GM12878 (cell line): Measurements from ENCODE around the gene RABL6. TPM values are rescaled to one million over a fixed set of nuclear protein-coding genes. Genes with fewer than 3 reads are reported as not detected.

Experiments
- ATAC-seq: fragments of 200-7000 bp; cut with Tn5 transposase; 3 replicates; pipeline ENCODE4 v1.9.1; 2020; ENCODE audit warnings: mild to moderate bottlenecking, moderate library complexity
- BruUV-seq: library from RNA; stranded (reverse); fragments of 400-500 nt; replicated peaks from 2 replicates; lab custom pipeline; 2021; lab: Mats Ljungman, UMichigan
- CTCF ChIA-PET: fragments of 300-600 bp; sonication (Branson Sonifier 250); formaldehyde crosslinking; extraction: SDS; loops from one replicate; lab custom pipeline; 2021; ENCODE audit warnings: inconsistent platforms; lab: Yijun Ruan, JAX
- POLR2A ChIA-PET: fragments of 350-600 bp; formaldehyde crosslinking; extraction: SDS; loops from one replicate; lab custom pipeline; 2021; ENCODE audit warnings: inconsistent platforms; lab: Charles Lee
- RAD21 ChIA-PET: fragments of 300-600 bp; sonication (Branson Sonifier 250); formaldehyde crosslinking; loops from one replicate; lab custom pipeline; 2023; ENCODE audit warnings: antibody characterized with exemption; ENCODE audit not compliant: unreplicated experiment; lab: Charles Lee
- SMC1A ChIA-PET: fragments of 300-600 bp; sonication (Branson Sonifier 250); formaldehyde crosslinking; loops from one replicate; lab custom pipeline; 2023; ENCODE audit not compliant: unreplicated experiment, uncharacterized antibody; lab: Charles Lee
- DNase-seq: peaks from one replicate; pipeline ENCODE4 v3.0.0-alpha.2; 2011; ENCODE audit warnings: low read depth, low spot score
- FAIRE-seq: peaks from 3 replicates; lab custom pipeline; 2011; peaks lifted over from hg19 to GRCh38; lab: Jason Lieb, UNC
- H2AFZ ChIP-seq: 2 replicates; pipeline ENCODE4 v1.6.0; 2011; ENCODE audit warnings: low read depth, low read length, control low read depth; ENCODE audit not compliant: control insufficient read depth
- H3K27ac ChIP-seq: 2 replicates; pipeline ENCODE4 v1.5.1; 2011; ENCODE audit warnings: control low read depth; ENCODE audit not compliant: control insufficient read depth, insufficient read depth
- H3K27me3 ChIP-seq, 2 experiments: replicated peaks in 1 of 2; 2 replicates each; pipeline versions ENCODE4 v1.6.0 to v1.6.1; 2011; ENCODE audit warnings: low read length in 1 of 2; ENCODE audit not compliant: control insufficient read depth in 2 of 2, insufficient read depth in 2 of 2
- H3K36me3 ChIP-seq, 2 experiments: 2 replicates each; pipeline ENCODE4 v1.5.1; 2011; ENCODE audit warnings: low read length in 1 of 2; ENCODE audit not compliant: control insufficient read depth in 2 of 2, insufficient read depth in 2 of 2
- H3K4me1 ChIP-seq: 2 replicates; pipeline ENCODE4 v1.6.1; 2011; ENCODE audit warnings: mild to moderate bottlenecking, low read length, moderate library complexity, mixed read lengths; ENCODE audit not compliant: control insufficient read depth, insufficient read depth
- H3K4me2 ChIP-seq: 2 replicates; pipeline ENCODE4 v1.6.0; 2011; ENCODE audit warnings: control low read depth; ENCODE audit not compliant: control insufficient read depth, insufficient read depth
- H3K4me3 ChIP-seq: fragments of 200-600 bp; sonication (generic); 2 replicates; pipeline ENCODE4 v1.5.1; 2016
- H3K79me2 ChIP-seq: 2 replicates; pipeline ENCODE4 v1.6.0; 2011; ENCODE audit warnings: low read length; ENCODE audit not compliant: control insufficient read depth, insufficient read depth
- H3K9ac ChIP-seq: 2 replicates; pipeline ENCODE4 v1.8.0; 2011; ENCODE audit warnings: low read length, control low read depth, mixed read lengths; ENCODE audit not compliant: control insufficient read depth, insufficient read depth
- H3K9me3 ChIP-seq: replicated peaks from 3 replicates; pipeline ENCODE4 v1.5.1; 2011; ENCODE audit warnings: mild to moderate bottlenecking, low read length; ENCODE audit not compliant: control insufficient read depth, insufficient read depth
- H4K20me1 ChIP-seq: 2 replicates; pipeline ENCODE4 v1.6.0; 2011; ENCODE audit not compliant: control insufficient read depth, insufficient read depth
- DPF2 ChIP-seq: fragments of 450-650 bp; IDR thresholded peaks from 2 replicates; pipeline ENCODE4 v1.6.1; 2017; ENCODE audit warnings: mild to moderate bottlenecking
- EP300 ChIP-seq, 2 experiments: fragments of 150-350 bp in 1 of 2; IDR thresholded peaks; 2 replicates each; pipeline ENCODE4 v1.6.1; 2011 to 2012; ENCODE audit warnings: low read depth in 2 of 2, low read length in 2 of 2, borderline replicate concordance in 1 of 2, improper control_type of control experiment in 1 of 2, inconsistent platforms in 1 of 2; ENCODE audit not compliant: control insufficient read depth in 1 of 2
- EZH2 ChIP-seq: IDR thresholded peaks from 2 replicates; pipeline ENCODE4 v1.6.1; 2012; ENCODE audit warnings: low read depth, mild to moderate bottlenecking, control low read depth, inconsistent platforms, low read length, borderline replicate concordance; ENCODE audit not compliant: control insufficient read depth
- LARP7 ChIP-seq: fragments of 450-650 bp; IDR thresholded peaks from 2 replicates; pipeline ENCODE4 v1.6.1; 2017; ENCODE audit warnings: mild to moderate bottlenecking
- MEF2A ChIP-seq: IDR thresholded peaks from 2 replicates; pipeline ENCODE4 v1.6.1; 2011; ENCODE audit warnings: low read depth, mild to moderate bottlenecking, low read length, moderate library complexity; ENCODE audit not compliant: insufficient read depth
- NR2C2 ChIP-seq: IDR thresholded peaks from 2 replicates; pipeline ENCODE4 v1.6.1; 2011; ENCODE audit warnings: borderline replicate concordance, low read depth; ENCODE audit not compliant: control insufficient read depth, insufficient read length
- RB1 ChIP-seq: fragments of 450-650 bp; formaldehyde crosslinking; IDR thresholded peaks from 2 replicates; pipeline ENCODE4 v1.6.1; 2017; ENCODE audit warnings: mild to moderate bottlenecking, borderline replicate concordance
- SMAD1 ChIP-seq: fragments of 450-650 bp; IDR thresholded peaks from 2 replicates; pipeline ENCODE4 v1.6.1; 2018; ENCODE audit warnings: mild to moderate bottlenecking, low read depth; ENCODE audit not compliant: partially characterized antibody
- STAT3 ChIP-seq: IDR thresholded peaks from 2 replicates; pipeline ENCODE4 v1.6.1; 2011; ENCODE audit warnings: low read depth, low read length, improper control_type of control experiment
- SUZ12 ChIP-seq: fragments of 200-600 bp; sonication (generic); IDR thresholded peaks from one replicate; pipeline ENCODE4 v1.6.1; 2018; ENCODE audit warnings: antibody characterized with exemption, mild to moderate bottlenecking; ENCODE audit not compliant: unreplicated experiment
- TBL1XR1 ChIP-seq: IDR thresholded peaks from 2 replicates; pipeline ENCODE4 v1.6.1; 2012; ENCODE audit warnings: low read depth, low read length, improper control_type of control experiment
- ZNF622 ChIP-seq: fragments of 450-650 bp; IDR thresholded peaks from 2 replicates; pipeline ENCODE4 v1.6.1; 2017; ENCODE audit warnings: mild to moderate bottlenecking, inconsistent platforms
- WGBS: methylation state at CpG from one replicate; pipeline ENCODE4 v1.1.6; 2016; ENCODE audit warnings: low lambda C conversion rate; ENCODE audit not compliant: insufficient replicate concordance, insufficient coverage; ENCODE audit errors: missing lambda C conversion rate; 5-methylcytosine and 5-hydroxymethylcytosine counted together
- in situ Hi-C: fragments of 300-500 bp; cut with MboI; formaldehyde crosslinking; loops from 9 replicates; pipeline ENCODE4 v1.14.3; 2018; ENCODE audit warnings: mixed read lengths
- intact Hi-C: fragments of 100-400 bp; cut with micrococcal nuclease; formaldehyde crosslinking; loops from one replicate; pipeline ENCODE4 v1.14.2; 2022; ENCODE audit not compliant: unreplicated experiment
- polyA plus RNA-seq, 11 experiments: library from polyadenylated mRNA; depleted of rRNA in 4 of 11; unstranded in 6 of 11; stranded (reverse) in 5 of 11; fragments of >200 nt; fragmentation: Nextera tagmentation in 4 of 11; fragmentation: Illumina TruSeq in 1 of 11; extraction: Ambion mirVana in 4 of 11; extraction: Trizol in 1 of 11; gene quantifications; 1 replicate in 1 of 11; 2 replicates in 10 of 11; pipeline versions ENCODE4 v1.2.1 to v1.2.3, GENCODE V29; 2011 to 2016; ENCODE audit warnings: inconsistent platforms in 2 of 11, missing spikeins in 2 of 11, low read depth in 1 of 11
- total RNA-seq, 4 experiments: library from RNA; depleted of rRNA in 3 of 4; stranded (reverse); fragments of >200 nt in 3 of 4; fragmentation: Illumina TruSeq in 1 of 4; extraction: Trizol in 1 of 4; gene quantifications; 2 replicates each; pipeline versions ENCODE4 v1.2.1 to v1.2.3, GENCODE V29; 2013 to 2021
- TF ChIP-seq, protein P1 (sequence below): IDR thresholded peaks from 2 replicates; pipeline ENCODE4 v1.6.1; 2011; ENCODE audit warnings: mild to moderate bottlenecking, low read depth, low read length, moderate library complexity; ENCODE audit not compliant: insufficient replicate concordance
- TF ChIP-seq, protein P2 (sequence below): fragments of 450-650 bp; IDR thresholded peaks from 2 replicates; pipeline ENCODE4 v1.6.1; 2017; ENCODE audit warnings: mild to moderate bottlenecking, moderate library complexity
- TF ChIP-seq, protein P3 (sequence below): IDR thresholded peaks from 2 replicates; pipeline ENCODE4 v1.6.1; 2011; ENCODE audit warnings: borderline replicate concordance, low read depth, mild to moderate bottlenecking, moderate library complexity, low read length; ENCODE audit not compliant: insufficient read depth, poor library complexity, severe bottlenecking
- TF ChIP-seq, protein P4 (sequence below): IDR thresholded peaks from 2 replicates; pipeline ENCODE4 v1.6.1; 2011; ENCODE audit warnings: low read depth, low read length, improper control_type of control experiment, borderline replicate concordance

The RABL6 gene
- total and polyA plus RNA-seq, 10 of the 15 experiments (the other 5 are each of a cell fraction or from before 2014, with no cell fraction given), result 1.4 to 134 (median 42.7) TPM

- Histone ChIP-seq H3K4me3 (no peak overlapping the region), H3K36me3 (no peaks in the 10 kb centered on the region), H3K79me2 (no peaks in the 10 kb centered on the region), H2AFZ (no peak overlapping the region), H3K4me1 (no peaks in the 10 kb centered on the region; the same call in 1 of the 2 replicates), H3K27me3 (peaks cover 0 to 1% of the 10 kb centered on the region in 2 experiments; a peak in 1 of 4 replicates), H3K9ac (no peak overlapping the region), H4K20me1 (no peaks in the 10 kb centered on the region), H3K9me3 (no peaks in the 10 kb centered on the region), H3K27ac (no peak overlapping the region), H3K4me2 (no peak overlapping the region)
- no peak for FAIRE-seq
- no TSS peak for BruUV-seq
- RAD21 ChIA-PET, result interaction anchor here (1.6 kb wide), 1 partner anchor 16 kb away, joined by 4 read pairs; no protein-coding TSS in a partner anchor
- WGBS, result 51% methylated on average over 3 of the region's 3 CpGs
- CTCF ChIA-PET, result interaction anchor here (0.6 to 13.1 kb wide), 3 partner anchors 13 to 253 kb away, joined by 3 to 163 read pairs (median 3); no protein-coding TSS in a partner anchor
- intact Hi-C loops, result no loop called here
- no peak for ATAC-seq
- DNase-seq, result no peak
- SMC1A ChIA-PET, result interaction anchor here (1.1 kb wide), 1 partner anchor 14 kb away, joined by 3 read pairs; no protein-coding TSS in a partner anchor
- in situ Hi-C loops, result no loop called here
- POLR2A ChIA-PET, result interaction anchor here (0.6 kb wide), 2 partner anchors 8 to 264 kb away, joined by 3 to 4 read pairs; partner anchors contain the start of gene TMEM141
- TF ChIP-seq SUZ12 (no peak), SMAD1 (no peak), ZNF622 (no peak), NR2C2 (no peak), EP300 (IDR thresholded peaks at IDR 0.05; ENCODE audit: borderline replicate concordance in 1 of 2, control insufficient read depth in 1 of 2, low read depth in 2 of 2, low read length in 2 of 2) (no peak), MEF2A (no peak), EZH2 (no peak), RB1 (no peak), STAT3 (no peak), LARP7 (no peak), DPF2 (no peak), TBL1XR1 (no peak)
- TF ChIP-seq, protein P1, sequence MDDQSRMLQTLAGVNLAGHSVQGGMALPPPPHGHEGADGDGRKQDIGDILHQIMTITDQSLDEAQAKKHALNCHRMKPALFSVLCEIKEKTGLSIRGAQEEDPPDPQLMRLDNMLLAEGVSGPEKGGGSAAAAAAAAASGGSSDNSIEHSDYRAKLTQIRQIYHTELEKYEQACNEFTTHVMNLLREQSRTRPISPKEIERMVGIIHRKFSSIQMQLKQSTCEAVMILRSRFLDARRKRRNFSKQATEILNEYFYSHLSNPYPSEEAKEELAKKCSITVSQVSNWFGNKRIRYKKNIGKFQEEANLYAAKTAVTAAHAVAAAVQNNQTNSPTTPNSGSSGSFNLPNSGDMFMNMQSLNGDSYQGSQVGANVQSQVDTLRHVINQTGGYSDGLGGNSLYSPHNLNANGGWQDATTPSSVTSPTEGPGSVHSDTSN, result no peak
- TF ChIP-seq, protein P2, sequence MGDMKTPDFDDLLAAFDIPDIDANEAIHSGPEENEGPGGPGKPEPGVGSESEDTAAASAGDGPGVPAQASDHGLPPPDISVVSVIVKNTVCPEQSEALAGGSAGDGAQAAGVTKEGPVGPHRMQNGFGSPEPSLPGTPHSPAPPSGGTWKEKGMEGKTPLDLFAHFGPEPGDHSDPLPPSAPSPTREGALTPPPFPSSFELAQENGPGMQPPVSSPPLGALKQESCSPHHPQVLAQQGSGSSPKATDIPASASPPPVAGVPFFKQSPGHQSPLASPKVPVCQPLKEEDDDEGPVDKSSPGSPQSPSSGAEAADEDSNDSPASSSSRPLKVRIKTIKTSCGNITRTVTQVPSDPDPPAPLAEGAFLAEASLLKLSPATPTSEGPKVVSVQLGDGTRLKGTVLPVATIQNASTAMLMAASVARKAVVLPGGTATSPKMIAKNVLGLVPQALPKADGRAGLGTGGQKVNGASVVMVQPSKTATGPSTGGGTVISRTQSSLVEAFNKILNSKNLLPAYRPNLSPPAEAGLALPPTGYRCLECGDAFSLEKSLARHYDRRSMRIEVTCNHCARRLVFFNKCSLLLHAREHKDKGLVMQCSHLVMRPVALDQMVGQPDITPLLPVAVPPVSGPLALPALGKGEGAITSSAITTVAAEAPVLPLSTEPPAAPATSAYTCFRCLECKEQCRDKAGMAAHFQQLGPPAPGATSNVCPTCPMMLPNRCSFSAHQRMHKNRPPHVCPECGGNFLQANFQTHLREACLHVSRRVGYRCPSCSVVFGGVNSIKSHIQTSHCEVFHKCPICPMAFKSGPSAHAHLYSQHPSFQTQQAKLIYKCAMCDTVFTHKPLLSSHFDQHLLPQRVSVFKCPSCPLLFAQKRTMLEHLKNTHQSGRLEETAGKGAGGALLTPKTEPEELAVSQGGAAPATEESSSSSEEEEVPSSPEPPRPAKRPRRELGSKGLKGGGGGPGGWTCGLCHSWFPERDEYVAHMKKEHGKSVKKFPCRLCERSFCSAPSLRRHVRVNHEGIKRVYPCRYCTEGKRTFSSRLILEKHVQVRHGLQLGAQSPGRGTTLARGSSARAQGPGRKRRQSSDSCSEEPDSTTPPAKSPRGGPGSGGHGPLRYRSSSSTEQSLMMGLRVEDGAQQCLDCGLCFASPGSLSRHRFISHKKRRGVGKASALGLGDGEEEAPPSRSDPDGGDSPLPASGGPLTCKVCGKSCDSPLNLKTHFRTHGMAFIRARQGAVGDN, result no peak
- TF ChIP-seq, protein P3, sequence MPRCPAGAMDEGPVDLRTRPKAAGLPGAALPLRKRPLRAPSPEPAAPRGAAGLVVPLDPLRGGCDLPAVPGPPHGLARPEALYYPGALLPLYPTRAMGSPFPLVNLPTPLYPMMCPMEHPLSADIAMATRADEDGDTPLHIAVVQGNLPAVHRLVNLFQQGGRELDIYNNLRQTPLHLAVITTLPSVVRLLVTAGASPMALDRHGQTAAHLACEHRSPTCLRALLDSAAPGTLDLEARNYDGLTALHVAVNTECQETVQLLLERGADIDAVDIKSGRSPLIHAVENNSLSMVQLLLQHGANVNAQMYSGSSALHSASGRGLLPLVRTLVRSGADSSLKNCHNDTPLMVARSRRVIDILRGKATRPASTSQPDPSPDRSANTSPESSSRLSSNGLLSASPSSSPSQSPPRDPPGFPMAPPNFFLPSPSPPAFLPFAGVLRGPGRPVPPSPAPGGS, result no peak
- TF ChIP-seq, protein P4, sequence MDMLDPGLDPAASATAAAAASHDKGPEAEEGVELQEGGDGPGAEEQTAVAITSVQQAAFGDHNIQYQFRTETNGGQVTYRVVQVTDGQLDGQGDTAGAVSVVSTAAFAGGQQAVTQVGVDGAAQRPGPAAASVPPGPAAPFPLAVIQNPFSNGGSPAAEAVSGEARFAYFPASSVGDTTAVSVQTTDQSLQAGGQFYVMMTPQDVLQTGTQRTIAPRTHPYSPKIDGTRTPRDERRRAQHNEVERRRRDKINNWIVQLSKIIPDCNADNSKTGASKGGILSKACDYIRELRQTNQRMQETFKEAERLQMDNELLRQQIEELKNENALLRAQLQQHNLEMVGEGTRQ, result no peak
These were observed 25.3 kb upstream of the RABL6 start for GRCh38 chr9:136782452-136782851.
